Limb (tissue), 2 donors: Measurements from ENCODE around the gene PTBP2.

Experiments
- DNase-seq, 2 donors: peaks; one replicate each; pipeline ENCODE4 v3.0.0-alpha.2; 2016; ENCODE audit errors: extremely low spot score in 2 of 2

PTBP2 gene

DNA sequence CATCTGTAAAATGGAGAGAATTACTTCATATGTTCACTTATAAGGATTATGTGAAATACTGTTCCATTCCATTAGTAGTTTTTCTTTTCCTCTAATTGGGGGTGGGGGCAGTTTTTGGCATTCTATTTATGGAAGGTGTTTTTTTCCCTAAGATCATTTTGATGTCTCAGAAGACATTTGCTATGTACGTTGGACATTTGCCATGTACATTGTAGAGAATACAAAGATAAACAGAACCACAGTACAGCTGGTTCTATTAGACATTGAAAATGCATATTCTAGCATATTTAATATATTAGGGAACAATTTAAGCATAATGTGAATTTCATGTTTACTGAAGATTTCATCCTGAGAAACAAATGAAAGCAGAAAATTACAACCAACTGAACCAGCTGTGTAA is 98.5 kb downstream of the PTBP2 start:
- no peak for DNase-seq

DNA sequence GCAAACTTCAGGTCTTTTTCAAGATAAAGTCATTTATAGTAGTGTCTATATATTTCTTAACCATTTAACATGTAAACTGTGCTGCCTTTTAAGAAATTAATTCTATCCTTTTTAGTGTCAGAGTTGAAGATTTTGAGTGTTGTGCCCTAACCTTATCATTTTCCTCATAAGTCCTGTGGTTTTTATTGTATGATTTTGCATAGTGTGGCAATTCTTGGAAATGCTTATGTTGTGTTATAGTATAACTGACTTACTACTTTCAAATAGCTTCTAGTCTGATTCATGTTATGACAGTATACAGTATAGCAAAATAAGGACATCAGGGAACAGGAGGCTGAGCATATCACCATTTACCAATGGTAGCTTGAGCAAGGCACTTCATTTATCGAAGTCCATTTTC is 99.1 kb downstream of the PTBP2 start:
- DNase-seq, result no peak

DNA sequence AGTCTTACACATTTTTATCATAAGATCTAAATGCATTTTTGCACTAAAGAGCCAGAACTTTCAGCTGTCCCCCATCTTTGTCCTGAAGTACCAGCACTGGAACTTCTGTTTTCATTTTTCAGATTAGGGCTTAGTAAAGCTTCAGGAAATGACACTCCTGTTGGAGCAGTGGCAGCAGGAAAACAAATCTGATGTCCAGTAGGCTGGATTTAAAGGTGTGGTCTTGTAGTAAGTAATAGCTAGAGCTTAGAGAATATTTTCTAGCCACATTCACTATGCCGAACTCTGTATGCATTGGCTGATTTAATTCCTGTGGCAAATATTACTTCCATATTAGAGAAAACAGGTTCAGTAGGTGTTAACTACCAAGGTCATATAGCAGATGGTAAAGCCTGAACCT is 103.6 kb downstream of the PTBP2 start:
- DNase-seq, result no peak

DNA sequence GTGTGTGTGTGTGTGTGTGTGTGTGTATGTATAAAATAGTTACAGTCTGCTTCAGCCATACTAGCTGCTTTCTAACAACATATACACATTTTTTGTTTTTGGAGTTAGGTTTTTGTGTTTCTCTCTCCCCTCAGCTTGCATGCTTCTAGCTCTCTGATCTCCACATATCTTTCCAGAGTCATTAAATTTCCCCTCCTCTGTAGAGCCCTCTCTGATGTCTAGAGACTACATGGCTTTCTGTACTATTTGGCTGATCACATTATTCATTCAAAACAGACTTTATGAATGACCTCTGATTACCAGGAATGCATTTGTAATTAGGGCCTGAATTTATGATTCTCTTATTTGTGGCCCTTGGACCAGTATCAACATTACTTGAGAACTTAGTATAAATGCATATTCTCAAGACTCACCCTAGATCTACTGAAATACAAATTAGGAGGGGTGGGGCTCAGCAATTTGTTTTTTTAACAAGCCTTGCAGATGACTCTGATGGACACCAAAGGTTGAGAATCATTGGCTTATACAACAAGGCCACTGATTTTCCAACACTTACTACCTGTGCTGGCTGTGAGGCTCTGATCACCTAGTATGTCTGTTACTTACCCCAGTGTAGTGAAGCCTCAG is 104.5 kb downstream of the PTBP2 start:
- DNase-seq, result no peak

DNA sequence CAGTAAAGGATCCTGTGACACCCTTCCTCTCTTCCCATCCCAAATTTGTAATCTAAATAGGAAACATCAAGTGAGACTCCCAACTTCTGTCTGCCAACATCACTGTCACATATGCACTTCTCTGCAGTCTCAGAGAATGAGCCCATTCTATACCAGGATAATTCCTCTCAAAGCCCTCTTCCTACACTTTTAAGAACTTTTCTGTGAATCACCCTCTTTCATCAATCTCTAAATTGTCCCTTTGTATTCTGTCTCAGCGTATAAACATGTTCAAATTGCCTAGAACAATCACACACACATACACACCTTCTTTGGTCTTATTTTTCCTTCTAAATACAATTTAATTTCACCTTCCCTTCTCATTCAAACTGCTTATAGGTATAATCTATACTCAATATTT is 111.8 kb downstream of the PTBP2 start:
- no peak for DNase-seq

DNA sequence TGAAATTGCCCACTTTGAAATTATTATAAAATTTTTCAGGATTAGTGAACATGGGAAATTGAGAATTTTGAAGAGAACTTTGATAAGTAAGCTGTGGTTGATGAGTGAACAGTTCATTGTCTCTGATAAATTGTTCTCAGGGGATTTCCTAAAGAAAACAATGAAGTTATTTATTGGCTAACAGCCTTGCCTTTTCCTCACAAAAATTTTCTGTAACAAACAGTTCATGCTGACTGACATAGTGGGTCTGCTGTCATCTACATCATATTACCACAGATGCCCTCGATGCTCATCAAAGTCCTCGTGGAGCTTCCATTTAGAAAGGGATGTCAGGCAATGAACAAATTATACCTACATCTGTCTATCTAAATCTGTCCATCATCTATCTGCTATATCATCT is 113.4 kb downstream of the PTBP2 start:
- no peak for DNase-seq

DNA sequence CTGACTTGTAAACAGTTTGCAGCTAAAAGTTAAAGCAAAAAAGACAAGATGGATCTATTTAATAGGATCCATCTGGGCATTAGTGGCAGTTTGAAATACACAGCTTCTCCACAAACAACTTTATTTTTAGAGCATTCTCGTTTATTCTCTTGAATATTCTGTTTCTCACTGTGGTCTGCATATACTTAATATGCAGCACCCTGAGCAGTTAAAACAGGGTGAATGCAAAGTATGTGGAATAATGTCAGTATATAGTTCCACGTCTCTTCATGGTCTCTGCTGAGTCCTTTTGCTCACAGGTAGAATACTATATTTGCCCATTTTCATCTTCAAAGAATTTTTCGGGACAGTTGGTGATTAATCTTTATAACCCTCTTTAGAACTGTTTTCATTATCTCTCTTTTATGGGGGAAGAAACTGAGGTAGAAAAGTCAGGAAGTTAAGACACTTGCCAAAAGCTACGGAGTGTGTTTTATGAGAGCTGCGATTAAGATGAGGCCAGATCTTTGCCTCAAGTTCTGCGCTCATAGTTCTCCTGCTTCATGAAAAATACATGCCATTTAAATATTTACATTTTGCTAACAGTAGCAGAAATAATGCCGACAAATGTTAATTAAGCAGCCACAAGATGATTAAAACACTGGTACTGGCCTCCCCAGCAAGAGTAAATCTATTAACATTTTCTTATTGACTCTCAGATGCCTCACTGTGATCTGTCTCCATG is 115.6 kb downstream of the PTBP2 start:
- DNase-seq, result no peak

DNA sequence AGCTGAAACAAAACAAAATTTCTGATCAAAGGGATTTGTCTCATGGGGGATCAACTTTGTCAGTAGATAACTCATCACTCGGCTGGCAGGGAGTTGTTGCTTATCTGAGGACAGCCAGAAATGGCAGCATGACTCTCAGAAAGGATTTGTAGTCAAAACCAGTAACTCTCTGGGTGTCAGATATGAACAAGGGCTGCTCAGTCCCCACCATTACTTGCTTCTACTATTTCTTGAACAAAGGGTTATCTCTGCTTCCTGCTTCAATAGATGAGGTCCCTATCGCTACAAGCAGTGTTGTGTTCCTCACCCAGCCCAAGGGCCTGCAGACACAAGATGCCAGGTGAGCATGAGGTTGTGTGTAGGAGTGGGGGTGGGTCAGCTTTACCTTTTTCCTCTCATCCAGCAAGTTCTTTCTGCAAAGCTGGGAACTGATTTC is 116.2 kb downstream of the PTBP2 start:
- DNase-seq, result no peak

DNA sequence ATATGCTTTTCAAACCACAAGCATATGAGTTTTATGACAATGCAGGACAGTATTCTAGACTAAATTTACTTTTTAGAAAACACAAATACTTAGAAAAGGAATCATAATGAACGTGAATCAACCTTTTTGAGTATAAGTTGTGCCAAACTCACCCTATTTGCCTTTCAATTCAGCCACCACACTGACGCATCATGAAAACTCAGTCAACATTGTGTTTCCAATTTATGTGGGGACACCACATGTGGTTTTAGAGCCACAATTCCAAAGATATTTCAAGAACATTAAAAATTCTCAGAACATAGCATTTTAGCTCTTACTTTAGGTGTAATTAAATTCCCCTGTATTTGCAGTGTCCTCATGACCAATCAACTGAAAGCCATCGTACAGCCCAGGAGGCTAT is 118.8 kb downstream of the PTBP2 start:
- no peak for DNase-seq

DNA sequence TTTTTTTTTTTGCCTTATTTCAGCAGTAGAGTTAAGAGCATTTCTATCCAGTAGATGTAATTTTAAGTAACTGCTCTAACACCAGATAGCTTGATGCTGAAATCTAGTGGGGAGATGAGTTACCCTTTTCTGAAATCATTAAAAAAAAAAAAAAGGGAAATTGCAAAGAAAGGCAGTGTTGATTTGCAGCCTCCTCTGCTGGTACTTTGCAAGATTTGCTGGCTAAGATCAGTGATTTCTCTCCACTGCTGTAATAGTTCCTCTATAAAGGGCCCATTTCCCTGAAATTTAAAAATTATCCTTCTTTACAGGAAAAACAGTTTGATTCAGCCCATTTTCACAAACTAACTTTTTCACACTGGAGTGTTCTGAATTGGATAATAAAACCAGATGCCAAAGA is 120.6 kb downstream of the PTBP2 start:
- DNase-seq, result no peak

DNA sequence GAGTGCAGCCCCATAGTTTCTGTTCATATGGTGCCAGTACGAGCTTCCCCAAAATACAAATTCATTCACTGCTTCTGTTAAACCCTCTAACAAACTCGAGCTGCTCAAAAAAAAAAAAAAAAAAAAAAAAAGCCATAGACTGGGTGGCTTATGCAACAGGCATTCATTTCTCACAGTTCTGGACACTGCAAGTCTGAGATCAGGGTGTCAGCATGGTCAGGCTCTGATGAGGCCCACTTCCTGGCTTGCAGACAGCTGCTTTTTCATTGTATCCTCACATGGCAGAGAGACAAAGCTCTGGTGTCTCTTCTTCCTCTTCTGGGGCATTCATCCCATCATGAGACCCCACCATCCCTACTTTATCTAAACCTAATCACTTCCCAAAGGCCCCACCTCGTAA is 121.6 kb downstream of the PTBP2 start:
- no peak for DNase-seq

DNA sequence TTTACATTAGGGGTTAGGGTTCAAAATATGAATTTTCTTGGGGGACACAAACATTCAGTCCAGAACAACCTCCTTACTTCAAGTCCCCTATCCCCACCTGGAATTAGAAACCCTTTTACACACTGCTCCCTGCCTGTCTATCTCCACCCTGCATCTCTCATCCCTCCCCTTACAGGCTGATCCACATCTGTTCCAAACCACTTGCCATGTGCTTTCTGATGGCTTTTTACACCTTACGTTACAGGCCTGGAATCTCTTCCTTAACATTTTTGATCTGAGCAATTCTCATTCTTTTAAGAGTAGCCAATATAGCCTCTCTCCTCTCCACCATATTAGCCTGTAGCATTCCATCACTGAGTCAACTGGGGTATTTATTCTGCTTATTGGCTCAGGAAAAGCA is 122.0 kb downstream of the PTBP2 start:
- DNase-seq, result no peak

DNA sequence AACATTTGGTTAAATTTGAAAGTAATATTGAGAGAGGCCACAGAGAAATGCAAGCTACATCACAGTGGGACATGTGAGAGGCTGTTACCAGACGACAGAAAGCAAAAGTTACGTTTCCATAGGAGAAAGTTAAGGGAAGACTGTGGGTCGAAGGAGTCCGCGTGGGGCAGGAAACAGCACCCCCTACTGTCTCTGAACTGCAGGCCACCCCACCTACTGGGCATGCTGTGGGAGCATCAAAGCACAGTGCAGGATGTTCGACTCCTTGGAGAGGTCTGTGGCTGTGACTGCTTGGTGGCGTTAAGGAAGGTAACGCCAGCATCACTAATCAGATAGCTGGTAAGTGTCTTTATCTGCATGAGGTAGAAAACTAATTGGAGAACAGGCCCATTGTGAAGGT is 123.9 kb downstream of the PTBP2 start:
- no peak for DNase-seq

DNA sequence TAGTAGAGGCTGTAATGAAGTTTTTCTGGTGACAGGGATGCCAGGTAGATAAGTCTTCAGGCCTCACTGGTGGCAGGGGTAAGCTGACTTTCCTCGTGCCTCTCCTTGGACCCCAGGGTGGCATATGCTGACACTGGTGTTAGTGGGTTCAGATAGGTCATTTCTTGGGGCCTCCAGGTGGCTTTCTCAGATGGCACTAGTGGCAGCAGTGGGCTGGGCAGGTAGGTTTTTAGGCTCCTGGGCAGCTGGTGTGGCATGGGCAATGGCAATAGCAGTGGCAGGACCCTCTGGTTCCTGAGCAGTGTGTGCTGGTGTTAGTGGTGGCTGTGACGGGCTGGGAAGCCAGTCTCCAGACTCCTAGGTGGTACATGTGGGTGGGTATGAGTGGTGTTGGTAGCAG is 140.3 kb downstream of the PTBP2 start:
- no peak for DNase-seq

DNA sequence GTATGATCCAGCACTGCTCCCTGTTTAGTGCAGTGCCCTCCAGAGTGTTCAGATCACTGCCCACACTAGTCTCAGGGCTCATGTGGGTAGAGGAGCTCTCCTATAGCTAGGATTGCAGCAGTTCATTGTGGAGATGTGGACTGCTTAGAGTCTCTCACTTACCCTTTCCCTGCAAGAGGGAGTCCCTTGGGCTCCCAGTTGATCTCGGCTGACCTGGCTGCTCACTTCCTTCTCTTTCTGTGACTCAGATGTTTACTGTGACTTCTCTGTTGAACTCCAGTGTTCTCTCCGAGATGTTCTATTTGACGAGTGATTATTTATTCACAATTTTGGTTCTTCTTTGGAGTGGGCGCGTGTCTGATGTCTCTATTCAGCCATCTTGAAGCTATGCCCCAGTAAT is 141.9 kb downstream of the PTBP2 start:
- no peak for DNase-seq
